IMR-90 (cell line): Measurements from ENCODE around the gene OR1F1. TPM values are rescaled to one million over a fixed set of nuclear protein-coding genes. Genes with fewer than 3 reads are reported as not detected.
A peak's percentile ranks its signal among the peaks of the same experiment; 100 is the strongest.

Experiments
- ATAC-seq: fragments of 200-7000 bp; cut with Tn5 transposase; 2 replicates; pipeline ENCODE4 v1.9.1; 2020; ENCODE audit warnings: low read depth, mild to moderate bottlenecking, moderate library complexity
- BruUV-seq: library from RNA; stranded (reverse); fragments of 400-500 nt; replicated peaks from 2 replicates; lab custom pipeline; 2021; lab: Mats Ljungman, UMichigan
- CTCF ChIA-PET: fragments of 300-600 bp; formaldehyde crosslinking; extraction: SDS; loops from one replicate; lab custom pipeline; 2021; ENCODE audit warnings: antibody characterized with exemption; lab: Yijun Ruan, JAX
- POLR2A ChIA-PET: fragments of 300-600 bp; sonication (Branson Sonifier 250); formaldehyde crosslinking; loops from one replicate; lab custom pipeline; 2022; ENCODE audit warnings: antibody characterized with exemption; ENCODE audit not compliant: unreplicated experiment; lab: Charles Lee
- DNase-seq: peaks from one replicate; pipeline ENCODE4 v3.0.0; 2013
- H2AFZ ChIP-seq: replicated peaks from 2 replicates; pipeline ENCODE3; 2013; ENCODE audit warnings: low read length, mild to moderate bottlenecking; ENCODE audit not compliant: poor library complexity
- H2AK5ac ChIP-seq: 2 replicates; pipeline ENCODE4 v1.6.1; 2013; ENCODE audit warnings: low read depth, low read length, inconsistent platforms
- H2AK9ac ChIP-seq: replicated peaks from 2 replicates; pipeline ENCODE3; 2013; ENCODE audit warnings: mild to moderate bottlenecking, low read depth, low read length, moderate library complexity; ENCODE audit not compliant: poor library complexity
- H2BK120ac ChIP-seq: 2 replicates; pipeline ENCODE4 v1.6.1; 2013; ENCODE audit warnings: low read depth, low read length, inconsistent platforms
- H2BK15ac ChIP-seq: 3 replicates; pipeline ENCODE4 v1.6.1; 2013; ENCODE audit warnings: low read depth, low read length, inconsistent platforms
- H2BK20ac ChIP-seq: 2 replicates; pipeline ENCODE4 v1.6.1; 2013; ENCODE audit warnings: low read depth, mild to moderate bottlenecking, inconsistent platforms, low read length, moderate library complexity
- H2BK5ac ChIP-seq: 2 replicates; pipeline ENCODE4 v1.6.1; 2013; ENCODE audit warnings: mild to moderate bottlenecking, low read depth, low read length, inconsistent platforms; ENCODE audit not compliant: poor library complexity, severe bottlenecking
- H3K14ac ChIP-seq: replicated peaks from 2 replicates; pipeline ENCODE4 v1.6.1; 2013; ENCODE audit warnings: low read depth, low read length, inconsistent platforms
- H3K18ac ChIP-seq: 2 replicates; pipeline ENCODE4 v1.6.1; 2013; ENCODE audit warnings: low read depth, low read length, control low read depth
- H3K23ac ChIP-seq: 2 replicates; pipeline ENCODE4 v1.6.1; 2013; ENCODE audit warnings: low read depth, low read length, inconsistent platforms
- H3K27ac ChIP-seq: 2 replicates; pipeline ENCODE4 v1.5.1; 2013; ENCODE audit warnings: mild to moderate bottlenecking, control low read depth, low read length; ENCODE audit not compliant: insufficient read depth
- H3K27me3 ChIP-seq: 2 replicates; pipeline ENCODE4 v1.6.1; 2013; ENCODE audit warnings: low read length; ENCODE audit not compliant: control insufficient read depth, insufficient read depth
- H3K36me3 ChIP-seq: 2 replicates; pipeline ENCODE4 v1.6.1; 2013; ENCODE audit warnings: low read length, mixed read lengths; ENCODE audit not compliant: control insufficient read depth, insufficient read depth
- H3K4ac ChIP-seq: 2 replicates; pipeline ENCODE4 v1.6.1; 2013; ENCODE audit warnings: low read depth, low read length, inconsistent platforms
- H3K4me1 ChIP-seq: 2 replicates; pipeline ENCODE4 v1.6.1; 2013; ENCODE audit warnings: low read length, mixed read lengths; ENCODE audit not compliant: control insufficient read depth, insufficient read depth
- H3K4me2 ChIP-seq: 2 replicates; pipeline ENCODE4 v1.6.1; 2013; ENCODE audit warnings: low read depth, mild to moderate bottlenecking, control low read depth, low read length, moderate library complexity
- H3K4me3 ChIP-seq: 2 replicates; pipeline ENCODE4 v1.5.1; 2013; ENCODE audit warnings: low read depth, mild to moderate bottlenecking, control low read depth, low read length, moderate library complexity; ENCODE audit not compliant: insufficient read depth
- H3K56ac ChIP-seq: 2 replicates; pipeline ENCODE4 v1.6.1; 2013; ENCODE audit warnings: low read length, inconsistent platforms; ENCODE audit not compliant: insufficient read depth; ENCODE audit errors: extremely low read depth
- H3K79me1 ChIP-seq, 2 experiments: 2 replicates each; pipeline ENCODE4 v1.6.1; 2013; ENCODE audit warnings: low read length in 2 of 2, inconsistent platforms in 1 of 2, low read depth in 1 of 2
- H3K9ac ChIP-seq: 2 replicates; pipeline ENCODE4 v1.6.1; 2013; ENCODE audit warnings: low read depth, low read length, control low read depth
- H3K9me1 ChIP-seq: 2 replicates; pipeline ENCODE4 v1.6.1; 2013; ENCODE audit warnings: low read length, inconsistent platforms; ENCODE audit not compliant: insufficient read depth
- H3K9me3 ChIP-seq: 2 replicates; pipeline ENCODE4 v1.6.1; 2013; ENCODE audit warnings: low read length; ENCODE audit not compliant: control insufficient read depth, insufficient read depth
- H4K20me1 ChIP-seq: 2 replicates; pipeline ENCODE4 v1.6.1; 2013; ENCODE audit warnings: low read length, inconsistent platforms; ENCODE audit not compliant: insufficient read depth
- H4K5ac ChIP-seq: 2 replicates; pipeline ENCODE4 v1.6.1; 2013; ENCODE audit warnings: mild to moderate bottlenecking, low read depth, low read length, control low read depth
- H4K8ac ChIP-seq, 2 experiments: 2 replicates each; pipeline ENCODE4 v1.6.1; 2013; ENCODE audit warnings: low read depth in 2 of 2, low read length in 2 of 2, control low read depth in 1 of 2, inconsistent platforms in 1 of 2
- H4K91ac ChIP-seq: 2 replicates; pipeline ENCODE4 v1.6.1; 2013; ENCODE audit warnings: low read depth, low read length, inconsistent platforms; ENCODE audit not compliant: insufficient read depth
- POLR2A ChIP-seq: IDR thresholded peaks from 2 replicates; pipeline ENCODE4 v1.6.1; 2012; ENCODE audit warnings: mild to moderate bottlenecking, low read depth, low read length
- SMC3 ChIP-seq: fragments of 150-350 bp; IDR thresholded peaks from 2 replicates; pipeline ENCODE4 v1.6.1; 2016; ENCODE audit warnings: low read depth, mild to moderate bottlenecking, antibody characterized with exemption, low read length, moderate library complexity
- WGBS, 2 experiments: methylation state at CpG; one replicate each; pipeline versions ENCODE4 v1.1.5 to v1.1.7; 2013; ENCODE audit warnings: missing lambda C conversion rate in 2 of 2; ENCODE audit not compliant: insufficient read length in 1 of 2; ENCODE audit errors: extremely low coverage in 2 of 2; 5-methylcytosine and 5-hydroxymethylcytosine counted together
- dilution Hi-C: fragments of 300-500 bp; cut with HindIII; formaldehyde crosslinking; loops from one replicate; pipeline ENCODE4 v1.14.3; 2018; ENCODE audit warnings: low sequenced_read_pairs; ENCODE audit not compliant: unreplicated experiment
- in situ Hi-C: fragments of 300-500 bp; cut with MboI; formaldehyde crosslinking; loops from 3 replicates; pipeline ENCODE4 v1.14.3; 2019; ENCODE audit warnings: low sequenced_read_pairs, inconsistent platforms, mixed read lengths
- intact Hi-C: fragments of 100-400 bp; cut with micrococcal nuclease; formaldehyde crosslinking; loops from 2 replicates; pipeline ENCODE4 v1.10.0; 2022
- polyA plus RNA-seq, 3 experiments: library from polyadenylated mRNA; depleted of rRNA; stranded (reverse); fragments of >200 nt; gene quantifications; 2 replicates each; pipeline ENCODE4 v1.2.3, GENCODE V29; 2012; ENCODE audit warnings: low replicate concordance in 1 of 3
- total RNA-seq: library from RNA; depleted of rRNA; stranded (reverse); fragments of >200 nt; gene quantifications from 2 replicates; pipeline ENCODE4 v1.2.3, GENCODE V29; 2012

Gene OR1F1
- total and polyA plus RNA-seq, 2 of the 4 experiments (the other 2 are of a cell fraction) = 0.12 TPM; not detected in 1

DNA sequence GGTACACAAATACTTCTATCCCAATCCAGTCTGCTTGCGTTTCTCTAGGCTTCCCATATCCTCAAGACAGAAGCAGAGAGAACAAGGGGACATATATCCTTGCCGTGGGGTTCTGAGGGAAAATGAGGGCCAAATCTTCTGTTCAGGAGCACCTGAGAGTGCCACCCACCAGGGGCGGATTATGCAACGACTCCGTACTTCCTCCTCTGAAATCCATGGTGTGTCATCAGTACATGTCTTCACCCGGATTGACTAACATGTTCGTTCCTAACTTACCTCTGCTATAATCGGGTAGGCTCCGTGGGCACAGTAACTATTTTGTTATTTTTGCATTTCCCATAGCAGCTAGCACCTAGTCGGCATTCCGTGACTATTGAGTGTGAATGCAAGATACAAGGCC is 54.7 kb downstream of the OR1F1 start:
- Histone ChIP-seq H3K4me3 (no peak overlapping the region), H2BK5ac (no peak overlapping the region), H3K9me3 (no peaks in the 10 kb centered on the region), H2AFZ (peak overlapping the region; percentile 21), H3K14ac (no peak overlapping the region), H3K27ac (no peak overlapping the region), H3K36me3 (no peaks in the 10 kb centered on the region), H3K56ac (no peak overlapping the region), H3K23ac (no peak overlapping the region), H2AK9ac (no peak overlapping the region), H2BK15ac (no peak overlapping the region), H3K9ac (no peak overlapping the region), H2AK5ac (no peak overlapping the region), H2BK120ac (no peak overlapping the region), H3K4me2 (no peak overlapping the region), H3K4me1 (no peaks in the 10 kb centered on the region), H3K79me1 (no peaks in the 10 kb centered on the region), H4K20me1 (no peaks in the 10 kb centered on the region), H3K27me3 (peaks cover 13% of the 10 kb centered on the region), H2BK20ac (no peak overlapping the region), H4K91ac (no peak overlapping the region), H3K18ac (no peak overlapping the region), H4K5ac (no peak overlapping the region), H3K4ac (no peak overlapping the region), H3K9me1 (no peaks in the 10 kb centered on the region), H4K8ac (no peak overlapping the region)
- 54% methylated on average over 3 of the region's 11 CpGs; no CpG with 5 or more reads in 1 of the 2 experiments for WGBS, 2 experiments
- in situ Hi-C loops = no loop called here
- no TSS peak for BruUV-seq
- POLR2A ChIA-PET = no interaction called here
- TF ChIP-seq POLR2A (no peak), SMC3 (no peak)
- ATAC-seq (no peak), DNase-seq (no peak)
- intact Hi-C loops = no loop called here
- CTCF ChIA-PET = no interaction called here
- dilution Hi-C loops = no loop called here
